Body of pancreas (tissue), 4 donors: Measurements from ENCODE around the gene FZD1. TPM values are rescaled to one million over a fixed set of nuclear protein-coding genes. Genes with fewer than 3 reads are reported as not detected.

ENCODE experiments used
- ATAC-seq: fragments of 150-250 bp; one replicate; pipeline ENCODE4 v1.9.1; 2016
- DNase-seq, 4 donors: peaks; one replicate each; pipeline ENCODE4 v3.0.0-alpha.2; 2019
- H3K27ac ChIP-seq, 4 donors: fragments of 200-600 bp; sonication (generic); 1 replicate in 3 of 4; 2 replicates in 1 of 4; pipeline versions ENCODE4 v1.5.1 to v1.6.1; 2016 to 2019; ENCODE audit warnings: mild to moderate bottlenecking in 1 of 4, mixed read lengths in 1 of 4, moderate library complexity in 1 of 4
- H3K27me3 ChIP-seq, 2 donors: fragments of 200-600 bp; sonication (generic); one replicate each; pipeline ENCODE4 v1.6.0; 2016; ENCODE audit warnings: mild to moderate bottlenecking in 1 of 2
- H3K36me3 ChIP-seq, 2 donors: fragments of 200-600 bp; sonication (generic); replicated peaks in 1 of 2; 2 replicates each; pipeline ENCODE4 v1.5.1; 2016; ENCODE audit warnings: low read depth in 2 of 2; ENCODE audit not compliant: insufficient read depth in 1 of 2
- H3K4me1 ChIP-seq: fragments of 200-600 bp; sonication (generic); one replicate; pipeline ENCODE4 v1.6.0; 2016
- H3K4me3 ChIP-seq, 2 donors: fragments of 200-600 bp; sonication (generic); 1 replicate in 1 of 2; 2 replicates in 1 of 2; pipeline ENCODE4 v1.5.1; 2016 to 2019
- H3K9me3 ChIP-seq, 3 donors: fragments of 200-600 bp; sonication (generic); 1 replicate in 2 of 3; 2 replicates in 1 of 3; pipeline ENCODE4 v1.5.1; 2016
- POLR2A ChIP-seq, 3 donors: fragments of 450-650 bp; IDR thresholded peaks; one replicate each; pipeline ENCODE4 v1.6.1; 2016; ENCODE audit warnings: antibody characterized with exemption in 3 of 3, mild to moderate bottlenecking in 2 of 3
- WGBS, 2 donors: methylation state at CpG; one replicate each; pipeline ENCODE4 v1.1.5; 2017; 5-methylcytosine and 5-hydroxymethylcytosine counted together
- intact Hi-C: fragments of 100-400 bp; cut with DNase I; formaldehyde crosslinking; loops from one replicate; pipeline ENCODE4 v1.15.1; 2023
- total RNA-seq, 2 donors: library from RNA; depleted of rRNA; stranded (reverse); fragments of >200 nt; gene quantifications; one replicate each; pipeline ENCODE4 v1.1.0, GENCODE V29; 2016
- TF ChIP-seq, protein P1 (sequence below), 7 experiments: fragments of 450-650 bp in 4 of 7; fragments of 200-600 bp in 3 of 7; sonication (generic) in 3 of 7; IDR thresholded peaks; one replicate each; pipeline ENCODE4 v1.5.1; 2016 to 2019; ENCODE audit warnings: antibody characterized with exemption in 7 of 7

Gene FZD1
- total RNA-seq, 2 donors from 2014 or later, result 6.3 to 10.1 TPM

DNA sequence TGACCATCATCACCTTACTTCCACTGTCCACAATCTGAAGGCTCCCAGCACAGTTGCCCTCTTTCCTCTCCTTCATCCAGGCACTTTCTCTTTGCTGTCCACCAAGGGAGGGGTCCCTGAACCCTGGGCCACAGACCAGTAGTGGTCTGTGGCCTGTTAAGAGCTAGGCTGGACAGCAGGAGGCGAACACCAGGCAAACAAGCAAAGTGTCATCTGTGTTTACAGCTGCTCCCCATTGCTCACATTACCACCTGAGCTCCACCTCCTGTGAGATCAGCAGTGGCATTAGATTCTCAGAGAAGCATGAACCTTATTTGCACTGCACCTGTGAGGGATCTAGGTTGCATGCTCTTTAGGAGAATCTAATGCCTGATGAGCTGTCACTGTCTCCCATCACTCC lies 27.7 kb downstream of the FZD1 start:
- H3K27me3 ChIP-seq, result peaks cover 0 to 3% of the 10 kb centered on the region in 2 donors
- 75 to 89% methylated on average over 1 of the region's 1 CpG for WGBS, 2 donors
- peak overlapping the region in 1 of 4 donors; percentile 5 for H3K27ac ChIP-seq
- ATAC-seq, result no peak
- no peaks in the 10 kb centered on the region for H3K9me3 ChIP-seq
- no peak for TF ChIP-seq POLR2A (IDR thresholded peaks at IDR 0.05)
- TF ChIP-seq, protein P1, sequence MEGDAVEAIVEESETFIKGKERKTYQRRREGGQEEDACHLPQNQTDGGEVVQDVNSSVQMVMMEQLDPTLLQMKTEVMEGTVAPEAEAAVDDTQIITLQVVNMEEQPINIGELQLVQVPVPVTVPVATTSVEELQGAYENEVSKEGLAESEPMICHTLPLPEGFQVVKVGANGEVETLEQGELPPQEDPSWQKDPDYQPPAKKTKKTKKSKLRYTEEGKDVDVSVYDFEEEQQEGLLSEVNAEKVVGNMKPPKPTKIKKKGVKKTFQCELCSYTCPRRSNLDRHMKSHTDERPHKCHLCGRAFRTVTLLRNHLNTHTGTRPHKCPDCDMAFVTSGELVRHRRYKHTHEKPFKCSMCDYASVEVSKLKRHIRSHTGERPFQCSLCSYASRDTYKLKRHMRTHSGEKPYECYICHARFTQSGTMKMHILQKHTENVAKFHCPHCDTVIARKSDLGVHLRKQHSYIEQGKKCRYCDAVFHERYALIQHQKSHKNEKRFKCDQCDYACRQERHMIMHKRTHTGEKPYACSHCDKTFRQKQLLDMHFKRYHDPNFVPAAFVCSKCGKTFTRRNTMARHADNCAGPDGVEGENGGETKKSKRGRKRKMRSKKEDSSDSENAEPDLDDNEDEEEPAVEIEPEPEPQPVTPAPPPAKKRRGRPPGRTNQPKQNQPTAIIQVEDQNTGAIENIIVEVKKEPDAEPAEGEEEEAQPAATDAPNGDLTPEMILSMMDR (IDR thresholded peaks at IDR 0.05), result no peak
- intact Hi-C loops, result no loop called here
- peaks cover 21% of the 10 kb centered on the region for H3K4me1 ChIP-seq
- H3K36me3 ChIP-seq, result no peaks in the 10 kb centered on the region
- no peak overlapping the region for H3K4me3 ChIP-seq
- no peak for DNase-seq

DNA sequence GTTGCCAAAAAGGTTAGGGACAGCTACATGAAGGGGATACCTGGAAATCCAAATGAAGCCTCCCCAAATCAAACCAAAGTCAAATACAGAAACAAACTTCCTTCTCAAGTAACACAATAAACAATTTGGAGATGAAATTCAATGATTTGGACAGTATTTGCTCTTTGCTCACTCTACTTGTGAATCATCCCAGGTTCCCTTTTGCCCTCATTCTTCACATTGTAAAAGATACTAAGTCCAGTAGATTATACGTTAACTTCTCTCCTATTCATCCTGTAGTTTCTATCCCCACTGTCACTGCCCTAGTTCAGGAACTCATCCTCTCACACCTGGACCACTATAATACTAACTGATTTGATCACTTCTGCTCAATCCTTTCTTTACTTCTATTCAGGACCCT lies 28.3 kb downstream of the FZD1 start:
- DNase-seq, result no peak
- no peak for ATAC-seq
- Histone ChIP-seq H3K27ac (no peak overlapping the region), H3K27me3 (peaks cover 0 to 3% of the 10 kb centered on the region in 2 donors), H3K4me3 (no peak overlapping the region), H3K36me3 (no peaks in the 10 kb centered on the region), H3K9me3 (no peaks in the 10 kb centered on the region), H3K4me1 (peaks cover 20% of the 10 kb centered on the region)
- intact Hi-C loops, result no loop called here
- WGBS, 2 donors, result 68 to 82% methylated on average over 1 of the region's 1 CpG
- TF ChIP-seq, protein P1 (IDR thresholded peaks at IDR 0.05), result no peak
- no peak for TF ChIP-seq POLR2A (IDR thresholded peaks at IDR 0.05)

DNA sequence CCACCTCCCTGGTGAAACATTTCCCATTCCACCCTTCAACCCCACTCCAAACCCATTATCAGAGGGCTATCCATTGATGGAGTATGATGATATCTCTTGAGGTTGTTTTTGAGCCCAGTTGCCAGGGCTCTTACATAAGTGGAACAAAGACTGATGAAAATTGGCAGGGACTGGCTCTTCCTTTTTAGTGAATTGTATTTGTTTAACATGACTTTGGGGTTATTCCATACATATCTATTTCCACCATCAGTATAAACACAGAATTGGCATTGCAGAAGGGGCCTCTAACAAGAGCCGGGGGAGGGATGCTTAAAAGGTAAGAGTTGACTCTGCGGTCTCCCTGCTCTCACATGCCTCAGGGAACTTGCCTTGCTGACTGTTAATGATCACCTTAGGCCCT lies 28.9 kb downstream of the FZD1 start:
- WGBS, 2 donors, result 84 to 94% methylated on average over 2 of the region's 2 CpGs
- H3K27ac ChIP-seq, result no peak overlapping the region
- ATAC-seq, result no peak

GRCh38 chr7:91293840-91294239 lies 29.6 kb downstream of the FZD1 start:
- WGBS, 2 donors, result 65 to 70% methylated on average over 1 of the region's 1 CpG
- no peak for TF ChIP-seq POLR2A (IDR thresholded peaks at IDR 0.05)
- TF ChIP-seq, protein P1 (IDR thresholded peaks at IDR 0.05), result no peak
- H3K27ac ChIP-seq, result peak overlapping the region in 1 of 4 donors; percentile 12
- no peak for ATAC-seq
- H3K4me1 ChIP-seq, result peaks cover 16% of the 10 kb centered on the region
- H3K9me3 ChIP-seq, result no peaks in the 10 kb centered on the region
- no peaks in the 10 kb centered on the region for H3K36me3 ChIP-seq
- no peak overlapping the region for H3K4me3 ChIP-seq
- H3K27me3 ChIP-seq, result peaks cover 0 to 3% of the 10 kb centered on the region in 2 donors
- no peak for DNase-seq
- intact Hi-C loops, result no loop called here

More for the DNA sequence above, 28.9 kb downstream of the FZD1 start:
- no peak for DNase-seq
- peaks cover 0 to 3% of the 10 kb centered on the region in 2 donors for H3K27me3 ChIP-seq
- H3K36me3 ChIP-seq, result no peaks in the 10 kb centered on the region
- peaks cover 16% of the 10 kb centered on the region for H3K4me1 ChIP-seq
- intact Hi-C loops, result no loop called here
- H3K9me3 ChIP-seq, result no peaks in the 10 kb centered on the region
- TF ChIP-seq POLR2A (IDR thresholded peaks at IDR 0.05), result no peak
- TF ChIP-seq, protein P1 (IDR thresholded peaks at IDR 0.05), result no peak
- no peak overlapping the region for H3K4me3 ChIP-seq

GRCh38 chr7:91294639-91295220 lies 30.5 kb downstream of the FZD1 start:
- Histone ChIP-seq H3K27me3 (peaks cover 0 to 3% of the 10 kb centered on the region in 2 donors), H3K4me3 (no peak overlapping the region), H3K4me1 (peaks cover 16% of the 10 kb centered on the region), H3K27ac (peak overlapping the region in 2 of 4 donors; percentile 8 to 12), H3K36me3 (no peaks in the 10 kb centered on the region), H3K9me3 (no peaks in the 10 kb centered on the region)
- no peak for DNase-seq
- WGBS, 2 donors, result 43 to 52% methylated on average over 6 of the region's 6 CpGs
- TF ChIP-seq, protein P1 (IDR thresholded peaks at IDR 0.05), result no peak
- no peak for TF ChIP-seq POLR2A (IDR thresholded peaks at IDR 0.05)
- ATAC-seq, result no peak
- intact Hi-C loops, result no loop called here
